Coronary artery (tissue), 2 donors: ENCODE measurements around the gene NUAK1.
A peak's percentile ranks its signal among the peaks of the same experiment; 100 is the strongest.

Experiments used
- DNase-seq: peaks from one replicate; pipeline ENCODE4 v3.0.0-alpha.2; 2017; ENCODE audit warnings: low spot score
- H3K27ac ChIP-seq, 2 donors: fragments of 200-600 bp; sonication (generic); one replicate each; pipeline ENCODE4 v1.5.1; 2016 to 2019
- H3K4me3 ChIP-seq: fragments of 200-600 bp; sonication (generic); 2 replicates; pipeline ENCODE4 v1.5.1; 2016; ENCODE audit warnings: mild to moderate bottlenecking, moderate library complexity
- TF ChIP-seq, protein P1 (sequence below): fragments of 200-600 bp; sonication (generic); IDR thresholded peaks from one replicate; pipeline ENCODE4 v1.5.1; 2019; ENCODE audit warnings: antibody characterized with exemption

Gene NUAK1

GRCh38 chr12:106106892-106107291 is 31.9 kb downstream of the NUAK1 start:
- TF ChIP-seq, protein P1, sequence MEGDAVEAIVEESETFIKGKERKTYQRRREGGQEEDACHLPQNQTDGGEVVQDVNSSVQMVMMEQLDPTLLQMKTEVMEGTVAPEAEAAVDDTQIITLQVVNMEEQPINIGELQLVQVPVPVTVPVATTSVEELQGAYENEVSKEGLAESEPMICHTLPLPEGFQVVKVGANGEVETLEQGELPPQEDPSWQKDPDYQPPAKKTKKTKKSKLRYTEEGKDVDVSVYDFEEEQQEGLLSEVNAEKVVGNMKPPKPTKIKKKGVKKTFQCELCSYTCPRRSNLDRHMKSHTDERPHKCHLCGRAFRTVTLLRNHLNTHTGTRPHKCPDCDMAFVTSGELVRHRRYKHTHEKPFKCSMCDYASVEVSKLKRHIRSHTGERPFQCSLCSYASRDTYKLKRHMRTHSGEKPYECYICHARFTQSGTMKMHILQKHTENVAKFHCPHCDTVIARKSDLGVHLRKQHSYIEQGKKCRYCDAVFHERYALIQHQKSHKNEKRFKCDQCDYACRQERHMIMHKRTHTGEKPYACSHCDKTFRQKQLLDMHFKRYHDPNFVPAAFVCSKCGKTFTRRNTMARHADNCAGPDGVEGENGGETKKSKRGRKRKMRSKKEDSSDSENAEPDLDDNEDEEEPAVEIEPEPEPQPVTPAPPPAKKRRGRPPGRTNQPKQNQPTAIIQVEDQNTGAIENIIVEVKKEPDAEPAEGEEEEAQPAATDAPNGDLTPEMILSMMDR: no peak
- H3K27ac ChIP-seq: peak overlapping the region; percentile 87
- H3K4me3 ChIP-seq: no peak overlapping the region
- DNase-seq: no peak

GRCh38 chr12:106106061-106106566 is 32.6 kb downstream of the NUAK1 start:
- no peak for DNase-seq
- TF ChIP-seq, protein P1: no peak
- Histone ChIP-seq H3K27ac (peak overlapping the region; percentile 87), H3K4me3 (no peak overlapping the region)

DNA sequence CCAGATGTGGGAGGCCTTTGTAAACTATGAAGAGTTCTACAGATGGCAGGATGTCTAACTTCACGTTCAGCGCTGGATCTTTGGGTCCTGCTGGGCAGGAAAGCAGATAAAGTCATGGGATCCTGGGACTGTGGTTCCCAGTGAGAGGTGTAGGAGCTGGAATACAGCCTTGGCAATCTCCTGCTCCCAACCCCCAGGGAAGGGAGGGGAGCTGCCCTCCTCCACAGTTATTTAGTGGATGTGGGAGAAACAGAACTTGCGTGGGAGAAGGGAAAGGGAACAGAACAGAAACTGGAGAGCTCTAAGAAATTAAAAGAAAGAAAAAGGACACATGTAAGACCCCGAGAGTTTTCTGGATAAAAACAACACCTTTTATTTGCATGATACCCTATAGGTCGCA is 37.0 kb downstream of the NUAK1 start:
- TF ChIP-seq, protein P1: no peak
- no peak for DNase-seq
- Histone ChIP-seq H3K27ac (peak overlapping the region; percentile 61 to 70), H3K4me3 (no peak overlapping the region)

- Histone ChIP-seq H3K27ac (peak overlapping the region in 1 of 2 donors; percentile 96), H3K4me3 (no peak overlapping the region)
- no peak for DNase-seq
- TF ChIP-seq, protein P1: no peak
Measured at GRCh38 chr12:106098691-106099200, 40.0 kb downstream of the NUAK1 start.

- TF ChIP-seq, protein P1: no peak
- Histone ChIP-seq H3K27ac (peak overlapping the region; percentile 56 to 96), H3K4me3 (no peak overlapping the region)
- no peak for DNase-seq
Measured at GRCh38 chr12:106097011-106097410, 41.7 kb downstream of the NUAK1 start.

DNA sequence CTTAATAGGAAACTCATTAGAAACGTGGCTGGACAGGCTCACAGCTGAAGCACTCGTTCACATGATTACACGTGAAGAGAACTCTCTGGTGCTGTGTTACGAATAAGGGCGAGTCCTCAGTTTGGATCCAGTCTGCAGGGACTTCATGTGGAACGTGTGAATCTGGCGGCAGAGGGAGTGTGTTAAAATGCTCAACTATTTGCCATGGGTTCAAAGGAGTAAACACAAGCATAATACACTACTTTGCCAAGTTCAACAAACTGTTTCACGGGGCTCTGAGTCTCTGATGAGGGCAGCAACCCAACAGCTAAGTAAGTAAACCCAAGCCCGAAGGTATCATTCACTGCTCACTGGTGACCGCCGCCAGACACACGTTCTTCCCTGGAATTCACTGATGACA is 42.4 kb downstream of the NUAK1 start:
- no peak for DNase-seq
- Histone ChIP-seq H3K4me3 (peak overlapping the region; percentile 34), H3K27ac (peak overlapping the region; percentile 56 to 96)
- TF ChIP-seq, protein P1: no peak

DNA sequence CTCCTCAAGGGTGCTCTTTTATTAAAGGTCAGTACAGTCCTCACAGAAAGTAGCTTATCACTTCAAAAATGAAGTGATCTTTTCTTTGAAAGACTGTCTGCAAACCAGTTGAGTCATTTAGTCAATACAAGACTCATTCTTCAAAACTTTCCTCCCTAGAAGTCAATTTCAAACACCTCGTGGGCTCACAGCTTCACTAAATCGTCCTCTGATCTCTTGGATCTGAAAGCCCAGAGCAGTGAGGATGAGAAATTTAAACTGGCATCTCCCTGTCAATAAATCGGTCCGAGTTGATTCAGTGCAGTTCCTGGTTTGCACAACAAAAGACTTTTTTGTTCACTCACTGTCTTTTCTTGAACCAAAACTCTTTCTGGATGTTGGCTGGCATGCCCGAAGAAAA is 44.5 kb downstream of the NUAK1 start:
- DNase-seq: no peak
- Histone ChIP-seq H3K4me3 (no peak overlapping the region), H3K27ac (peak overlapping the region; percentile 40 to 96)
- TF ChIP-seq, protein P1: no peak
